Stimulated activated CD4-positive, alpha-beta T cell treated with anti-CD3 and anti-CD28 coated beads, Interleukin-2, amount 100 ng/mL, for 4 hours (primary cell): ENCODE data around the gene NANOGP8.

Experiments
- DNase-seq: peaks from one replicate; pipeline ENCODE4 v3.0.0-alpha.2; 2020; ENCODE audit warnings: low read depth

Gene NANOGP8

GRCh38 chr15:35060591-35060990 is 24.5 kb downstream of the NANOGP8 start:
- DNase-seq, result no peak

GRCh38 chr15:35058534-35059054 is 26.5 kb downstream of the NANOGP8 start:
- no peak for DNase-seq

- no peak for DNase-seq
These were observed 29.5 kb downstream of the NANOGP8 start for GRCh38 chr15:35055416-35056105.

- no peak for DNase-seq
These were observed 30.7 kb downstream of the NANOGP8 start for GRCh38 chr15:35054380-35054779.

GRCh38 chr15:35047996-35048395 is 37.1 kb downstream of the NANOGP8 start:
- DNase-seq, result no peak

GRCh38 chr15:35047528-35047927 is 37.6 kb downstream of the NANOGP8 start:
- DNase-seq, result no peak

GRCh38 chr15:35043373-35044095 is 41.6 kb downstream of the NANOGP8 start:
- DNase-seq, result no peak

- DNase-seq, result no peak
These were observed 44.5 kb downstream of the NANOGP8 start for GRCh38 chr15:35040339-35041255.

- DNase-seq, result no peak
These were observed 46.3 kb downstream of the NANOGP8 start for GRCh38 chr15:35038626-35039451.
